ES-I3 (cell line): Measurements from ENCODE around the gene SLC25A42.

Experiments
- H3K36me3 ChIP-seq: 2 replicates; pipeline ENCODE4 v1.6.1; 2013; ENCODE audit warnings: mild to moderate bottlenecking, low read length, control low read depth, moderate library complexity; ENCODE audit not compliant: insufficient read depth
- H3K4me1 ChIP-seq: 2 replicates; pipeline ENCODE4 v1.6.1; 2013; ENCODE audit warnings: mild to moderate bottlenecking, control low read depth, low read length; ENCODE audit not compliant: insufficient read depth
- H3K9ac ChIP-seq: 2 replicates; pipeline ENCODE4 v1.6.1; 2013; ENCODE audit warnings: low read depth, mild to moderate bottlenecking, low read length, moderate library complexity
- H3K9me3 ChIP-seq: 2 replicates; pipeline ENCODE4 v1.6.1; 2013; ENCODE audit warnings: mild to moderate bottlenecking, low read length, moderate library complexity; ENCODE audit not compliant: control insufficient read depth, insufficient read depth

Gene SLC25A42

GRCh38 chr19:19068659-19069654 lies 5.2 kb downstream of the SLC25A42 start:
- Histone ChIP-seq H3K36me3 (no peaks in the 10 kb centered on the region), H3K4me1 (no peaks in the 10 kb centered on the region), H3K9ac (no peak overlapping the region), H3K9me3 (no peaks in the 10 kb centered on the region)

- no peaks in the 10 kb centered on the region for H3K36me3 ChIP-seq
- H3K9ac ChIP-seq, result no peak overlapping the region
- H3K9me3 ChIP-seq, result no peaks in the 10 kb centered on the region
- H3K4me1 ChIP-seq, result no peaks in the 10 kb centered on the region
These were observed 8.1 kb downstream of the SLC25A42 start for GRCh38 chr19:19071897-19072296.

GRCh38 chr19:19074196-19074882 lies 10.5 kb downstream of the SLC25A42 start:
- Histone ChIP-seq H3K9me3 (no peaks in the 10 kb centered on the region), H3K36me3 (no peaks in the 10 kb centered on the region), H3K9ac (no peak overlapping the region), H3K4me1 (no peaks in the 10 kb centered on the region)

- Histone ChIP-seq H3K36me3 (no peaks in the 10 kb centered on the region), H3K4me1 (no peaks in the 10 kb centered on the region), H3K9me3 (no peaks in the 10 kb centered on the region), H3K9ac (no peak overlapping the region)
These were observed 11.3 kb downstream of the SLC25A42 start for GRCh38 chr19:19075126-19075525.

GRCh38 chr19:19076476-19076875 lies 12.7 kb downstream of the SLC25A42 start:
- no peaks in the 10 kb centered on the region for H3K4me1 ChIP-seq
- H3K9ac ChIP-seq, result no peak overlapping the region
- H3K36me3 ChIP-seq, result no peaks in the 10 kb centered on the region
- H3K9me3 ChIP-seq, result no peaks in the 10 kb centered on the region

- Histone ChIP-seq H3K9me3 (no peaks in the 10 kb centered on the region), H3K9ac (no peak overlapping the region), H3K4me1 (no peaks in the 10 kb centered on the region), H3K36me3 (no peaks in the 10 kb centered on the region)
These were observed 13.3 kb downstream of the SLC25A42 start for GRCh38 chr19:19077103-19077502.

GRCh38 chr19:19078801-19079200 lies 15.0 kb downstream of the SLC25A42 start:
- H3K4me1 ChIP-seq, result no peaks in the 10 kb centered on the region
- no peaks in the 10 kb centered on the region for H3K9me3 ChIP-seq
- no peaks in the 10 kb centered on the region for H3K36me3 ChIP-seq
- H3K9ac ChIP-seq, result no peak overlapping the region

GRCh38 chr19:19079571-19079970 lies 15.8 kb downstream of the SLC25A42 start:
- Histone ChIP-seq H3K4me1 (no peaks in the 10 kb centered on the region), H3K36me3 (no peaks in the 10 kb centered on the region), H3K9ac (no peak overlapping the region), H3K9me3 (no peaks in the 10 kb centered on the region)

- Histone ChIP-seq H3K9me3 (no peaks in the 10 kb centered on the region), H3K4me1 (no peaks in the 10 kb centered on the region), H3K36me3 (no peaks in the 10 kb centered on the region), H3K9ac (no peak overlapping the region)
These were observed 17.9 kb downstream of the SLC25A42 start for GRCh38 chr19:19081642-19082151.

- H3K9ac ChIP-seq, result no peak overlapping the region
- H3K4me1 ChIP-seq, result no peaks in the 10 kb centered on the region; the same call in 1 of the 2 replicates
- no peaks in the 10 kb centered on the region for H3K9me3 ChIP-seq
- H3K36me3 ChIP-seq, result no peaks in the 10 kb centered on the region
These were observed 19.8 kb downstream of the SLC25A42 start for GRCh38 chr19:19083413-19084178.

- no peaks in the 10 kb centered on the region for H3K36me3 ChIP-seq
- peaks cover 8% of the 10 kb centered on the region for H3K4me1 ChIP-seq
- no peaks in the 10 kb centered on the region for H3K9me3 ChIP-seq
- H3K9ac ChIP-seq, result no peak overlapping the region
These were observed 23.9 kb downstream of the SLC25A42 start for GRCh38 chr19:19087676-19088075.

GRCh38 chr19:19094513-19094912 lies 30.7 kb downstream of the SLC25A42 start:
- no peaks in the 10 kb centered on the region for H3K36me3 ChIP-seq
- peaks cover 8% of the 10 kb centered on the region for H3K4me1 ChIP-seq
- H3K9ac ChIP-seq, result no peak overlapping the region
- no peaks in the 10 kb centered on the region for H3K9me3 ChIP-seq

- H3K9ac ChIP-seq, result no peak overlapping the region
- no peaks in the 10 kb centered on the region for H3K9me3 ChIP-seq
These were observed 31.9 kb downstream of the SLC25A42 start for GRCh38 chr19:19095691-19096090.

More at GRCh38 chr19:19095691-19096090, 31.9 kb downstream of the SLC25A42 start:
- Histone ChIP-seq H3K36me3 (no peaks in the 10 kb centered on the region), H3K4me1 (no peaks in the 10 kb centered on the region; the same call in 1 of the 2 replicates)
